Thoracic aorta (tissue), 2 donors: ENCODE results near the gene DUSP22. TPM values are rescaled to one million over a fixed set of nuclear protein-coding genes. Genes with fewer than 3 reads are reported as not detected.

Experiments used
- ATAC-seq: fragments of 150-250 bp; one replicate; pipeline ENCODE4 v1.8.0; 2017; ENCODE audit warnings: low read depth; ENCODE audit not compliant: insufficient number of reproducible peaks, low FRiP score
- DNase-seq: peaks from one replicate; pipeline ENCODE4 v3.0.0-alpha.2; 2020; ENCODE audit warnings: low spot score
- H3K27ac ChIP-seq, 2 donors: fragments of 200-600 bp; sonication (generic); 1 replicate in 1 of 2; 2 replicates in 1 of 2; pipeline ENCODE4 v1.5.1; 2016; ENCODE audit warnings: mild to moderate bottlenecking in 2 of 2, moderate library complexity in 2 of 2
- H3K27me3 ChIP-seq: fragments of 200-600 bp; sonication (generic); replicated peaks from 2 replicates; pipeline ENCODE4 v1.6.0; 2016; ENCODE audit warnings: mild to moderate bottlenecking; ENCODE audit not compliant: insufficient read depth
- H3K36me3 ChIP-seq: fragments of 200-600 bp; sonication (generic); one replicate; pipeline ENCODE4 v1.5.1; 2016
- H3K4me1 ChIP-seq, 2 donors: fragments of 200-600 bp; sonication (generic); 1 replicate in 1 of 2; 2 replicates in 1 of 2; pipeline versions ENCODE4 v1.5.1 to v1.6.0; 2016; ENCODE audit warnings: low read depth in 2 of 2, mild to moderate bottlenecking in 1 of 2; ENCODE audit not compliant: control insufficient read depth in 1 of 2
- H3K4me3 ChIP-seq: fragments of 200-600 bp; sonication (generic); 2 replicates; pipeline ENCODE4 v1.5.1; 2016; ENCODE audit warnings: mild to moderate bottlenecking
- H3K9me3 ChIP-seq: fragments of 200-600 bp; sonication (generic); 2 replicates; pipeline ENCODE4 v1.5.1; 2016
- total RNA-seq, 2 donors: library from RNA; depleted of rRNA; stranded (reverse); fragments of >200 nt; gene quantifications; one replicate each; pipeline versions ENCODE4 v1.1.0 to v1.2.3, GENCODE V29; 2016
- TF ChIP-seq, protein P1 (sequence below): fragments of 200-600 bp; sonication (generic); IDR thresholded peaks from one replicate; pipeline ENCODE4 v1.5.1; 2019; ENCODE audit warnings: antibody characterized with exemption

DUSP22 gene
- total RNA-seq, 2 donors from 2014 or later = 49.0 to 74.6 TPM

DNA sequence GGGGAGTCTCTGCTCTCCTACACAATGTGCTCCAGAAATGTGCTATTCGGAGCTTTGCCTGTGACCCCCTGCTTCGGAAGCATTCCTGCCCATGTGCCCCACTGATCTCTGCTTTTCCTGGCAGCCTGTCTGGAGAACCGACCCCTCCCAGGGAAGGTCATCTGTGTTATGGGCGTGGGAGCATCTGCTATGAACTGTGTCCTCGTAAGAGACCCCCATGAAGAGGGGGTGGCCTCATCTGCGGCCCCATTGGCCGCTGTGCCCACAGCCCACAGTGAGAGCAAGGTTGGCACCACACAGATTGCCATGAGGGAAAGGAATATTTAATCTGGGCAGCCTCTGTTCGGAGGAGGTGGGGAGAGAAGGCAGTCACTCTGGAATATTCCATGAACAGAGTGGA, 66.6 kb downstream of the DUSP22 start:
- H3K36me3 ChIP-seq = no peaks in the 10 kb centered on the region
- no peaks in the 10 kb centered on the region for H3K27me3 ChIP-seq
- no peaks in the 10 kb centered on the region for H3K4me1 ChIP-seq
- peaks cover 3% of the 10 kb centered on the region for H3K9me3 ChIP-seq
- ATAC-seq (no peak), DNase-seq (no peak)
- TF ChIP-seq, protein P1, sequence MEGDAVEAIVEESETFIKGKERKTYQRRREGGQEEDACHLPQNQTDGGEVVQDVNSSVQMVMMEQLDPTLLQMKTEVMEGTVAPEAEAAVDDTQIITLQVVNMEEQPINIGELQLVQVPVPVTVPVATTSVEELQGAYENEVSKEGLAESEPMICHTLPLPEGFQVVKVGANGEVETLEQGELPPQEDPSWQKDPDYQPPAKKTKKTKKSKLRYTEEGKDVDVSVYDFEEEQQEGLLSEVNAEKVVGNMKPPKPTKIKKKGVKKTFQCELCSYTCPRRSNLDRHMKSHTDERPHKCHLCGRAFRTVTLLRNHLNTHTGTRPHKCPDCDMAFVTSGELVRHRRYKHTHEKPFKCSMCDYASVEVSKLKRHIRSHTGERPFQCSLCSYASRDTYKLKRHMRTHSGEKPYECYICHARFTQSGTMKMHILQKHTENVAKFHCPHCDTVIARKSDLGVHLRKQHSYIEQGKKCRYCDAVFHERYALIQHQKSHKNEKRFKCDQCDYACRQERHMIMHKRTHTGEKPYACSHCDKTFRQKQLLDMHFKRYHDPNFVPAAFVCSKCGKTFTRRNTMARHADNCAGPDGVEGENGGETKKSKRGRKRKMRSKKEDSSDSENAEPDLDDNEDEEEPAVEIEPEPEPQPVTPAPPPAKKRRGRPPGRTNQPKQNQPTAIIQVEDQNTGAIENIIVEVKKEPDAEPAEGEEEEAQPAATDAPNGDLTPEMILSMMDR = no peak
- no peak overlapping the region for H3K27ac ChIP-seq
- H3K4me3 ChIP-seq = no peak overlapping the region

GRCh38 chr6:359261-360035, 67.2 kb downstream of the DUSP22 start:
- no peak overlapping the region for H3K27ac ChIP-seq
- ATAC-seq (no peak), DNase-seq (no peak)
- H3K4me1 ChIP-seq = no peaks in the 10 kb centered on the region
- H3K4me3 ChIP-seq = no peak overlapping the region
- peaks cover 3% of the 10 kb centered on the region for H3K9me3 ChIP-seq
- no peaks in the 10 kb centered on the region for H3K36me3 ChIP-seq
- TF ChIP-seq, protein P1 = no peak
- H3K27me3 ChIP-seq = no peaks in the 10 kb centered on the region

DNA sequence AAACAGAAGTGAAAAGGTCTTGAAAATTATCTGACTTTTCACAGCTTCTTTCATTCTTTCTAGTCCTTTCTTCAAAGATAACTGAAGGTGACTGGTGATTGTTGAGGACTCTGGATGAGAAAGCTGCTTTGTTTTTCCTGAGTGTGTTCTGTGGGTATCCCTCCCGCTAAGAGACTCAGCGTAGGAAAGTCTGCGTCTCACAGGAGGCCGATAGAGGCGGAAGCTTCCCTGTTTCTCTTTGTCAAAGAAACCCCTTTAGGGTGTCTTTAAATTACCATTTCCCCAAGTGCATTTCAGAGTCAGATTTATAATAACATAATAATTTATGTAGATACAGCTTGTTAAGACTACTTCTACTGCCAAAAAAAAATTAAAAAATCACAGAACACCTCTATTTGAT, 68.1 kb downstream of the DUSP22 start:
- Histone ChIP-seq H3K4me3 (no peak overlapping the region), H3K27ac (no peak overlapping the region), H3K27me3 (no peaks in the 10 kb centered on the region), H3K4me1 (no peaks in the 10 kb centered on the region), H3K36me3 (no peaks in the 10 kb centered on the region), H3K9me3 (peaks cover 3% of the 10 kb centered on the region)
- ATAC-seq (no peak), DNase-seq (no peak)
- TF ChIP-seq, protein P1 = no peak

GRCh38 chr6:360764-361373, 68.6 kb downstream of the DUSP22 start:
- ATAC-seq = no peak
- Histone ChIP-seq H3K4me3 (no peak overlapping the region), H3K36me3 (no peaks in the 10 kb centered on the region), H3K9me3 (peaks cover 3% of the 10 kb centered on the region), H3K27ac (no peak overlapping the region), H3K27me3 (no peaks in the 10 kb centered on the region), H3K4me1 (no peaks in the 10 kb centered on the region)
- TF ChIP-seq, protein P1 = no peak
- DNase-seq = no peak

- ATAC-seq (no peak), DNase-seq (no peak)
- no peaks in the 10 kb centered on the region for H3K27me3 ChIP-seq
- H3K36me3 ChIP-seq = no peaks in the 10 kb centered on the region
- H3K4me3 ChIP-seq = no peak overlapping the region
- peaks cover 3% of the 10 kb centered on the region for H3K9me3 ChIP-seq
- H3K4me1 ChIP-seq = no peaks in the 10 kb centered on the region
- H3K27ac ChIP-seq = no peak overlapping the region
- TF ChIP-seq, protein P1 = no peak
Measured at GRCh38 chr6:361411-362132, 69.3 kb downstream of the DUSP22 start.
